GM19397 (cell line): Measurements from ENCODE around the gene FOXL2.
A peak's percentile ranks its signal among the peaks of the same experiment; 100 is the strongest.
"Not testable (repeated sequence)": the region's sequence is repeated elsewhere in the genome, so short reads cannot be mapped to it uniquely, and the experiment has no call there.

Experiments
- ATAC-seq: cut with Tn5 transposase; IDR thresholded peaks from one replicate; pipeline ENCODE4 v1.9.1; 2021; ENCODE audit warnings: mild to moderate bottlenecking, moderate library complexity; ENCODE audit not compliant: unreplicated experiment

FOXL2 gene

DNA sequence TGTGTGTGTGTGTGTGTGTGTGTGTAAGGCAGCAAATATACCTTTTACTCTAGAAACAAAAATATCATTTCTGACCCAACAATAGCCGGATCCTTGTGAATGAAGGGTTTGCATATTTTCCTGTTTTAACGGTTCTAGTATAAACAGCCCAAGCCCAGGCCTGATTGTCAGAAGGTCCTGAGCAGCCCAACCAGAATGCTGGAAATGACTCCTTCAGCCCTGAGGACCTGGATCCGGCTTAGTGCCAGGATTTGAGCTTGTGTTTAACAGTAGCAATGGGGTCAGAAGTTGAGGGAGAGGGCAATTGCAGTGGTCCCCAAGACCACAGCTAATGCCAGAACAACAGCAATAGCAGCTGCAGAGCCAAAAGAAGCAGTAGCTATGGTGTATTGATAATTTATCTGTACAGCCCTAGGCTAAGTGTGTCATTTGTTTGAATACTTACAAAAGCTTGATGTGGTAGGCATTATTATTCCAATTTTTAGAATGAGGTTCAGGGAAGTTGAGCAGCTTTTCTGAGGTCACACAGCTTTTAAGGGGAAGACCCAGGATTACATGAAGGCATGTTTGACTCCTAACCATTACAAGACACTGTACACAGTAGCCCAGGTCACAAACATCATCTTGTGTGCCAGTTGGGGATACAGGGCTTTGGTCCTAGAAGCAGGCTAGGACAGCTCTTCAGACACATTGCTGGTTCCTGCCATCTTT, 12.8 kb downstream of the FOXL2 start:
- ATAC-seq, result no peak

GRCh38 chr3:138933068-138933668, 13.8 kb downstream of the FOXL2 start:
- no peak for ATAC-seq

DNA sequence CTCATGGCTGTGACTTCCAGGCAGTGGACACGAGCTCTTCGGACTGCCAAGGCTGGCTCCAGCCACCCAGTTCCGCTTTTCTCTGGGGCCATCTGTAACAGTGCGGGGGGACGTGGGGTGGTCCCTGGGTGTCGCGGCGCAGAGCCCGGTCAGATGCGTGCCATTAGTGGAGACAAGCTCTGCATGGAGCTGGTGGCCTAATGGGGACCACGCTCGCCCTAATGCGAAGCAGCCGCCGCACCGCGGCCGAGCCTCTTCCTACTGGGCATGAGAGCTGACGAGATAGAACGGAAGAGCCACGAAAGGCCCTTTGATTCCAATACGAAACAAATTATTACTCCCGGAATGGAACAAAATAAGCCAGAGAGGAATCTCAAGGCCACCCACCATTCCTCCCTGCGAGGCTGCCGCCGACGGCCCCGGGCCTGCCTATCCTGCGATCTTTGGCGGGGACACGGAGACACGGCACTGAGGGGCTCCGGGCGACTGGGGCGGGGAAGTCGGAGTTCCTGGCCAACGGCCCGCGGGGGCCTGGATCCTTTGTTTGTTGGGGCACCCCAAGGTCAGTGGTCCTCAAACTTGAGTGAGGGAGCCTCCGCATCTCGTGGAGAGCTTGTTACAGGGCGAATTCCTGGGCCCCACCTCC, 18.1 kb downstream of the FOXL2 start:
- ATAC-seq, result no peak

DNA sequence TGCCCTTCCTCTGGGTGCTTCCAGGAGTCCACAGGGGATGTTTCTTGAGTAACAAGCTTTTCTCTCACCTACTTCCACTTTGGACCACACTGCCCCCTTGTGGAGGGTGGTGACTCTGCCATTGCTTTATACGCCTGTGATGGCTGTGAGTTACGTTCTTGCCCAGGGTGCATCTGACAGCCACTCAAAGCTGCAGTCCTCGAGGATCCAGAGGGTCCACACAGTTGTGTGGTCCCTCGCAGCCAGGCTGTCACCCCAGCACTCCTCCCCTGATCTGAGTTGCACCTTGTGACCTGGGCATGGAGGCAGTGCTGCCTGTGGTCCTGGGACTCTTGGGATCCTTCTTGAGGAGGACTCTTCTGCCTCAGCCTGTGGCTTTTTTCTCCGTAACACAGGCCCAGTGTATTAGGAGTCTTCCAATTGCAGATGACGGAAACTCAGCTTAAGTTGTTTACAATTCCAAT, 23.4 kb downstream of the FOXL2 start:
- ATAC-seq, result peak; percentile 81

GRCh38 chr3:138922400-138922799, 24.5 kb downstream of the FOXL2 start:
- not testable (repeated sequence) for ATAC-seq

- ATAC-seq, result no peak
These were observed 25.3 kb downstream of the FOXL2 start for GRCh38 chr3:138921316-138922292.

DNA sequence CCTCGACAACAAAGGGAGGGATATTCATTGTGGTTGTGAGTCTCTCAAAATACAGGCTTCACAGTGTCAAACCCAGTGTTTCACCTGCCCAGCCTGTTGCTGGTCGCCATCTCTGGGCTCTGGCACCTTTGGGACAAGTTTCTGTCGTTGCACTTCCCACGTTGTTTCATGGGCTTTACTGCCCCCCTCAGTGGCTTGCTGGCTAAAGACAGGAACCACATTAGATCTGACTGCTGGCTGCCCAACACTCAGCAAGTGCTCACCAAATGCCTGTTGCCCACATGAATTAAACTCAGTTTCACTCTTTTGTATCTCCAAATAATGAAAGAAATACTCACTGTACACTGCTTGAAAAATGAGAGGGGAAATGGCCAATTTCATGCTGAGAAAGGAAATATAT, 27.6 kb downstream of the FOXL2 start:
- ATAC-seq, result no peak

DNA sequence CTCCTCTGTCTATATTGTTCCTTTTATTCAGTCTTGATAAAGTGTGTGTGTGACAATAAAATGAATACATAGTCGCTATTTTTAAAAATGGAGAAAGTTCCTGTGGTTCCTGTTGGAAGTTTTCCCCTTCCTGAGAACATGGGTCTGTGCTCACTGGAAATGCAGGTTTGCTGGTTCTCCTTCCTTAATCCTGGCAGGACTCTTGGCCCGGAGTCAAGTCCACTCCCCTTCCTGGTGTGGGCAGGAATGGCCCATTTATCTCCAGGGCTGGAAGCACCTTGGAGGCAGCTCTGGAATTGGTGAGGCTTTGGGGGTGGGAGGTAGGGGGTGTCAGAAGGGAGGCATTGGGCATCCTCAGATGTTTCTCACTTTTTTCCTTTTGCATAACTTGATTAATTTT, 30.1 kb downstream of the FOXL2 start:
- ATAC-seq, result no peak

DNA sequence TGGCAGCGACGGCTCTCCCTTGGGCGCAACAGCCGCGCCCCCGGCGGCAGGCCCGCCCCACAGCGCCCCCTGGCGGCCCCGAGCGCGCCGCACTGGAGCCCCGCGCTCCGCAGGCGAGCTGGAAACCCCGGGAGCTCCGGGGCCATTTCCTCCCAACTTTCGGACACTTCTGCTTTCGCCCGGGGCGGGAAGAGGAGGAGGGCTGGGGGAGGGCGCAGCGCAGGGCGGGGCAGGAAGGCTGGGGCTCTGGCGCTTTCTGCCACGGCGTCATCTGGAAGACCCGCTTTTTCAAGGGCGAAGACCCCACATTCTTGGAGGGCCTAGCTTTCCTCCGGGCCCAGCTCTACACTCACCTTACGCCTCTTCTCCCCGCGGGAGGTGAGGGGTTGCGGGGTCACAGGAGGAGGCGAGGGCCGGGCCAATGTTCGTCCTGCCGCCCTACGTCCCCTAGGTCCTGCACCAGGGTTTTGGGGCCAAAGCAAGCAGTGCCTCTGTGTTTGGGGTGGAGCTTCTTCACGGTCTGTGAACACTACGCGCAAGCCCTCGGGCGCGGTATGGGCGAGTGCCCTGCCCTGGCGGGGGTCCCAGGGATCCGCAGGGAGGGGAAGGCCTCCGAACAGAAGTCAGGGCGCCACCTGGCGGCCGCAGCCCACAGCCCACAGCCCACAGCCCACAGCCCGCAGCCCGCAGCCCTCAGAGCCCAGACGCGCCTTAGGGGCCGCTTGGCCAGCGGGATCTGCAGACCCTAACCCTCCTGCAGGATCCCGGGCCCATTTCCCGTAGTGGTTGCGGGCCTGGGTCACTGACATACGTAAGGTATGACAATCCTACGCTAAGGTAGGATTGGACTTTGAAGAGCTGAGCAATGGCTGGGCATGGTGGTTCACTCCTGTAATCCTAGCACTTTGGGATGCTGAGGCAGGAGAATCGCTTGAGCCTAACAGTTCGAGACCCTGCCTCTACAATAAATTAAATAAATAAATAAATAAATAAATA, 31.1 kb downstream of the FOXL2 start:
- ATAC-seq, result peak; percentile 82

- peak; percentile 18 for ATAC-seq
These were observed 32.0 kb downstream of the FOXL2 start for GRCh38 chr3:138914870-138915502.

GRCh38 chr3:138913766-138914165, 33.2 kb downstream of the FOXL2 start:
- ATAC-seq, result no peak

DNA sequence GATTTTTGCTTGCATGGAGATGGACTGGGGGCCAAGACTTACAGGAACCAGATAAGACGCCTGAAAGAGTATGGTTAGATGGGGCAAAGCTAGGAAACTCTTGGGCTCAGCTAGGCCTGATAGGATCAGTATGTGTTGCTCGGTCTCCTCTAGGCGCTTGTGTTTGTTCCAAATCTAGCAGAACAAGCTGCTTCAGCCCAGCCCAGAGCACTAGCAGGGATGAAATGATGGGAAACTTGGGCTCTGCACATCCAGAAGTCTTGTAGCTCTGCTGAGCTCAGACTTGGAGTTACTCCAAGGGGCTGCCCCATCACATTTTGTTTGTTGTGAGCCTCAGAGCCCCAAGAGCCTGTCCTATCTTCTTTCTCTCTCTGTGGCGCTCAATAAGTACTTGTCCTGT, 34.7 kb downstream of the FOXL2 start:
- no peak for ATAC-seq

GRCh38 chr3:138911621-138912020, 35.3 kb downstream of the FOXL2 start:
- ATAC-seq, result no peak

DNA sequence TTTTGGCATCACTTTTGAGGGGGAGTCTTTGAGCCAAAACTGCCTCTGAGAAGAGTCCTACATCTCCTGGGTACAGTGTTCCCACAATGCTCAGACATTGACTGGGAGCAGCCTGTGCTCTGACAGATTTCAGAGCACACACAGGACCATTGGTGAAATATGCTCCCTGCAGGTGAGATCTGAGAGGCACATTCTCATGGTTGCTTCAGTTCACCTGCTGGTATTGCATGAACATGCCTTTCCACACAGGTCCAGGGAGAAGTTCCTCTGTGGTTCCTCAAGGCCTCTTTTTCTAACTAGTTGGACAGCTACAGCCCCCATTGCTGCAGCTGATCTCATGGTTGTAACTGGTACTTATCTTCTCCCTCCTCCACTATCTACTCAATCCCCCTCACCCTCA, 37.0 kb downstream of the FOXL2 start:
- ATAC-seq, result no peak

DNA sequence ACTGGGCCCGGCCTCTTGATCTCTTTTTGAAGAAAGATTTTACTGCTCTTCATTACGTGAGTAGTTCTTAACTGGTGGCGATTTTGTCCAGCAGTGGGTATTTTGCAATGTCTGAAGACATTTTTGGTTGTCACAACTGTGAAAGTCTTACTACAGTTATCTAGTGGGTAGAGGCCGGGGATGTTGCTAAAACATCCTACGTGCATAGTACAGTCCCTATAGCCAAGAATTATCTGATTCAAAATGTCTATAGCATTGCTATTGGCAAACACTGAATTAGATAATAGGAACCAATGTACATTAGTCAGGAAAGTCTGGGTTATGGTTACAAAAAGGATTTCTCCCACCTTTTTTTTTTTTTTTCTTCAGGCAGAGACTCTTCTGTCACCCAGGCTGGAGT, 38.1 kb downstream of the FOXL2 start:
- ATAC-seq, result no peak

DNA sequence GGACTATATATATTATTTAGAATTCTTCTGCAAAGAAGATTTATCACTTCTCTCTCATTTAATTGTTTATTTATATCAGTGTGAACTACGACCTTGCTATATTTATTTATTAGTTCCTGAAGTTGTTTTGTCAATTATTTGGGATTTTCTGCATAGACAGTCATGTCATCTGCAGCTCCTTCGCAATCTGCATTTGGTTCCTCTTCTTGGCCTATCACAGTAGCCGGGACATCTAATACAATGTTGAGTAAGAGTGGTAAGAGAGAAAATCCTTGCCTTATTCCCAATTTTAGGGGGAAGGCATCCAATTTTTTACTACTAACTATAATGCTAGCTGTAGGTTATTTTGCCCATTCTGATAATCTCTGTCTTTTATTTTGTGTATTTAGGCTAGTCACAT, 39.4 kb downstream of the FOXL2 start:
- no peak for ATAC-seq

DNA sequence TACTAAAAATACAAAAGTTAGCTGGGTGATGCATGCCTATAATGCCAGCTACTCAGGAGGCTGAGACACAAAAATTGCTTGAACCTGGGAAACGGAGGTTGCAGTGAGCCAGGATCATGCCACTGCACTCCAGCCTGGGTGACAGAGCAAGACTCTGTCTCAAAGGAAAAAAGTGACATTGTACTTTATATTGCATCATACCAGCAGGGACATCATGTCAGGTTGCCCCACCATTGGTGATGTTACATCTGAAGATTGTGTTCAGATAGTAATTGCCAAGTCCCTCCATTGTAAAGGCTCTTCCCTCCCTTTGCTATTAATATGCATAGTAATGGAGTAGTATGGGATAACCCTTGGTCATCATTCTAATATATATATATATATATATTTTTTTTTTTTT, 44.8 kb downstream of the FOXL2 start:
- ATAC-seq, result no peak

- no peak for ATAC-seq
These were observed 45.4 kb downstream of the FOXL2 start for GRCh38 chr3:138901567-138901966.

GRCh38 chr3:138899351-138899991, 47.5 kb downstream of the FOXL2 start:
- no peak for ATAC-seq
